K562 (cell line): ENCODE data around the gene TMEM95. TPM values are rescaled to one million over a fixed set of nuclear protein-coding genes. Genes with fewer than 3 reads are reported as not detected.
"Not testable (repeated sequence)": the region's sequence is repeated elsewhere in the genome, so short reads cannot be mapped to it uniquely, and the experiment has no call there.

Source experiments
- ATAC-seq: fragments of 200-7000 bp; cut with Tn5 transposase; 3 replicates; pipeline ENCODE4 v1.9.1; 2020; ENCODE audit warnings: moderate library complexity
- BruUV-seq: library from RNA; stranded (reverse); fragments of 400-500 nt; replicated peaks from 2 replicates; lab custom pipeline; 2021; lab: Mats Ljungman, UMichigan
- CTCF ChIA-PET: fragments of 300-600 bp; formaldehyde crosslinking; extraction: SDS; loops from one replicate; lab custom pipeline; 2021; ENCODE audit warnings: low intra/inter-chr PET ratio; lab: Yijun Ruan, JAX
- POLR2A ChIA-PET: fragments of 300-600, 350-650 bp; sonication (Branson Sonifier 250); formaldehyde crosslinking; extraction: SDS; loops from one replicate; lab custom pipeline; 2021; ENCODE audit warnings: antibody characterized with exemption, inconsistent platforms; lab: Yijun Ruan, JAX
- DNase-seq, 4 experiments: peaks; one replicate each; pipeline versions ENCODE4 v3.0.0 to v3.0.0-alpha.2; 2011 to 2018; ENCODE audit warnings: low spot score in 3 of 4, mixed read lengths in 3 of 4; ENCODE audit errors: extremely low read depth in 1 of 4
- FAIRE-seq: peaks from 2 replicates; lab custom pipeline; 2011; peaks lifted over from hg19 to GRCh38; lab: Jason Lieb, UNC
- H2AFZ ChIP-seq: 2 replicates; pipeline ENCODE4 v1.6.0; 2011; ENCODE audit warnings: low read depth, low read length, control low read depth, inconsistent platforms
- H3K27ac ChIP-seq: fragments of 200-600 bp; 3 replicates; pipeline ENCODE4 v1.8.0; 2011; ENCODE audit warnings: low read depth, mild to moderate bottlenecking, control low read depth, inconsistent platforms, low read length, moderate library complexity, mixed read lengths; ENCODE audit errors: extremely low read depth
- H3K27me3 ChIP-seq, 2 experiments: fragments of 300-600 bp in 1 of 2; 2 replicates in 1 of 2; 3 replicates in 1 of 2; pipeline versions ENCODE4 v1.6.0 to v1.8.0; 2011; ENCODE audit warnings: inconsistent platforms in 2 of 2, low read length in 2 of 2, mild to moderate bottlenecking in 1 of 2, mixed read lengths in 1 of 2, moderate library complexity in 1 of 2; ENCODE audit not compliant: control insufficient read depth in 2 of 2, insufficient read depth in 2 of 2
- H3K36me3 ChIP-seq: fragments of 300-600 bp; 3 replicates; pipeline ENCODE4 v1.8.0; 2011; ENCODE audit warnings: mild to moderate bottlenecking, low read length, inconsistent platforms; ENCODE audit not compliant: control insufficient read depth, insufficient read depth
- H3K4me1 ChIP-seq, 2 experiments: fragments of 200-600 bp in 1 of 2; replicated peaks in 1 of 2; 2 replicates in 1 of 2; 3 replicates in 1 of 2; pipeline versions ENCODE4 v1.5.1 to v1.8.0; 2011; ENCODE audit warnings: inconsistent platforms in 2 of 2, low read length in 2 of 2, mild to moderate bottlenecking in 1 of 2, mixed read lengths in 1 of 2, moderate library complexity in 1 of 2; ENCODE audit not compliant: control insufficient read depth in 2 of 2, insufficient read depth in 2 of 2
- H3K4me2 ChIP-seq: 2 replicates; pipeline ENCODE4 v1.6.1; 2011; ENCODE audit warnings: low read length, control low read depth, inconsistent platforms, mixed read lengths; ENCODE audit not compliant: insufficient read depth
- H3K4me3 ChIP-seq: fragments of 200-600 bp; sonication (generic), shearing (Covaris generic); 2 replicates; pipeline ENCODE4 v1.5.1; 2016; ENCODE audit warnings: control low read depth, inconsistent platforms
- H3K79me2 ChIP-seq: fragments of 200-600 bp; 3 replicates; pipeline ENCODE4 v1.8.0; 2011; ENCODE audit warnings: low read length, inconsistent platforms; ENCODE audit not compliant: control insufficient read depth, insufficient read depth
- H3K9ac ChIP-seq, 2 experiments: 2 replicates each; pipeline versions ENCODE4 v1.6.0 to v1.6.1; 2011; ENCODE audit warnings: low read depth in 2 of 2, low read length in 2 of 2, control low read depth in 1 of 2, inconsistent platforms in 1 of 2, mild to moderate bottlenecking in 1 of 2, mixed read lengths in 1 of 2; ENCODE audit not compliant: insufficient read depth in 1 of 2
- H3K9me1 ChIP-seq: one replicate; pipeline ENCODE4 v1.6.0; 2011; ENCODE audit warnings: inconsistent platforms, mild to moderate bottlenecking, low read length, moderate library complexity; ENCODE audit not compliant: control insufficient read depth, insufficient read depth
- H3K9me3 ChIP-seq: replicated peaks from 2 replicates; pipeline ENCODE4 v1.5.1; 2011; ENCODE audit warnings: low read depth, low read length, inconsistent platforms; ENCODE audit not compliant: control insufficient read depth, insufficient read depth
- H4K20me1 ChIP-seq: replicated peaks from 2 replicates; pipeline ENCODE4 v1.6.1; 2011; ENCODE audit warnings: low read length, inconsistent platforms, mixed read lengths; ENCODE audit not compliant: control insufficient read depth, insufficient read depth
- ADNP ChIP-seq: fragments of 200-800 bp; sonication (Bioruptor generic); IDR thresholded peaks from 2 replicates; pipeline ENCODE4 v1.6.1; 2016; ENCODE audit warnings: missing genetic modification characterization, missing compliant biosample characterization
- CTBP1 ChIP-seq: fragments of 450-650 bp; IDR thresholded peaks from 2 replicates; pipeline ENCODE4 v1.6.1; 2016; ENCODE audit warnings: borderline replicate concordance
- E2F3 ChIP-seq: fragments of 250-450 bp; sonication (Bioruptor Pico); IDR thresholded peaks from 2 replicates; pipeline ENCODE4 v1.4.0; 2020; ENCODE audit warnings: mild to moderate bottlenecking
- HMG20A ChIP-seq: fragments of 450-650 bp; formaldehyde crosslinking; conservative IDR thresholded peaks from 2 replicates; pipeline ENCODE4 v1.4.0; 2020; ENCODE audit warnings: mild to moderate bottlenecking, mixed read lengths
- PHTF2 ChIP-seq: fragments of 250-450 bp; sonication (Bioruptor Pico); IDR thresholded peaks from 2 replicates; pipeline ENCODE4 v1.5.0; 2021; ENCODE audit warnings: mild to moderate bottlenecking
- PRMT5 ChIP-seq: sonication (generic); formaldehyde crosslinking; IDR thresholded peaks from 2 replicates; pipeline ENCODE4 v1.5.0; 2020; ENCODE audit warnings: missing genetic modification reagents
- SIX5 ChIP-seq, 2 experiments: IDR thresholded peaks; 2 replicates each; pipeline ENCODE4 v1.6.1; 2011; ENCODE audit warnings: low read length in 2 of 2, borderline replicate concordance in 1 of 2, low read depth in 1 of 2, mild to moderate bottlenecking in 1 of 2, moderate library complexity in 1 of 2; ENCODE audit not compliant: insufficient read depth in 1 of 2
- SRF ChIP-seq, 2 experiments: fragments of 250-450, 450-650 bp in 1 of 2; sonication (Bioruptor Pico) in 1 of 2; sonication (generic) in 1 of 2; formaldehyde crosslinking; IDR thresholded peaks; 2 replicates each; pipeline versions ENCODE4 v1.5.0 to v1.5.1; 2020 to 2022; ENCODE audit warnings: mild to moderate bottlenecking in 1 of 2, missing genetic modification reagents in 1 of 2
- SUPT5H ChIP-seq: fragments of 450-650 bp; IDR thresholded peaks from 2 replicates; pipeline ENCODE4 v1.6.1; 2016
- TCF3 ChIP-seq: sonication (generic); formaldehyde crosslinking; IDR thresholded peaks from 2 replicates; pipeline ENCODE4 v1.4.0; 2020; ENCODE audit warnings: mild to moderate bottlenecking, missing genetic modification reagents
- THAP12 ChIP-seq: fragments of 250-450 bp; sonication (Bioruptor Pico); IDR thresholded peaks from 2 replicates; pipeline ENCODE4 v1.9.0; 2021; ENCODE audit warnings: mild to moderate bottlenecking, inconsistent platforms
- ZNF3 ChIP-seq: fragments of 250-450 bp; sonication (Bioruptor Pico); IDR thresholded peaks from 2 replicates; pipeline ENCODE4 v1.5.0; 2021; ENCODE audit warnings: mild to moderate bottlenecking, moderate library complexity
- ZNF584 ChIP-seq: fragments of 200-800 bp; sonication (Bioruptor generic); IDR thresholded peaks from 2 replicates; pipeline ENCODE4 v1.6.1; 2016; ENCODE audit warnings: low read depth, mild to moderate bottlenecking, missing genetic modification characterization, missing compliant biosample characterization
- ZNF764 ChIP-seq: fragments of 250-450 bp; sonication (Bioruptor Pico); IDR thresholded peaks from 2 replicates; pipeline ENCODE4 v1.4.0; 2020; ENCODE audit warnings: low read depth, mild to moderate bottlenecking, moderate library complexity
- WGBS: fragments of 100-300 bp; shearing (Covaris generic); methylation state at CpG from one replicate; pipeline ENCODE4 v1.1.6; 2016; ENCODE audit warnings: low coverage, mixed read lengths; ENCODE audit not compliant: insufficient coverage; ENCODE audit errors: missing lambda C conversion rate; 5-methylcytosine and 5-hydroxymethylcytosine counted together
- in situ Hi-C: fragments of 300-500 bp; cut with MboI; formaldehyde crosslinking; loops from 4 replicates; pipeline ENCODE4 v1.15.0; 2018; ENCODE audit warnings: inconsistent platforms, mixed read lengths
- intact Hi-C: fragments of 100-400 bp; cut with micrococcal nuclease; formaldehyde crosslinking; loops from 2 replicates; pipeline ENCODE4 v1.14.2; 2022
- polyA plus RNA-seq, 8 experiments: library from polyadenylated mRNA; depleted of rRNA in 4 of 8; stranded (reverse) in 5 of 8; unstranded in 3 of 8; fragments of >200 nt; fragmentation: Nextera tagmentation in 2 of 8; fragmentation: Illumina TruSeq in 1 of 8; extraction: Ambion mirVana in 2 of 8; extraction: Trizol in 1 of 8; gene quantifications; 2 replicates each; pipeline versions ENCODE4 v1.2.1 to v1.2.3, GENCODE V29; 2011 to 2014; ENCODE audit warnings: inconsistent platforms in 1 of 8, missing spikeins in 1 of 8
- total RNA-seq, 7 experiments: library from RNA; depleted of rRNA in 6 of 7; stranded (reverse); fragments of >200 nt in 6 of 7; fragmentation: Illumina TruSeq in 2 of 7; extraction: Trizol in 2 of 7; gene quantifications; 2 replicates each; pipeline versions ENCODE4 v1.2.1 to v1.2.3, GENCODE V29; 2011 to 2021; ENCODE audit warnings: low replicate concordance in 1 of 7

Gene TMEM95
- total and polyA plus RNA-seq, 9 of the 15 experiments (the other 6 are each of a cell fraction or from before 2014, with no cell fraction given) = not detected

GRCh38 chr17:7334938-7335538, 19.9 kb upstream of the TMEM95 start:
- ATAC-seq (no peak), FAIRE-seq (no peak), DNase-seq (no peak)
- no peak overlapping the region for H3K27ac ChIP-seq
- H2AFZ ChIP-seq = no peak overlapping the region
- BruUV-seq = no TSS peak
- in situ Hi-C loops = loop anchor here (10.0 kb wide), 1 partner anchor 290 kb away; the partner anchor contains the start of gene SLC16A11
- no peaks in the 10 kb centered on the region for H4K20me1 ChIP-seq
- no peaks in the 10 kb centered on the region for H3K9me1 ChIP-seq
- H3K4me1 ChIP-seq = peaks cover 15 to 36% of the 10 kb centered on the region in 2 experiments
- WGBS = 71% methylated on average over 3 of the region's 3 CpGs
- CTCF ChIA-PET = no interaction called here
- no peak for TF ChIP-seq ADNP (tag)
- TF ChIP-seq CTBP1 = no peak
- no peak for TF ChIP-seq SUPT5H
- no peak for TF ChIP-seq SIX5 (IDR thresholded peaks at IDR 0.05; ENCODE audit: borderline replicate concordance in 1 of 2, insufficient read depth in 1 of 2, low read depth in 1 of 2, low read length in 2 of 2)
- no peak for TF ChIP-seq ZNF3
- TF ChIP-seq ZNF764 (CRISPR knock-in tag) = no peak
- TF ChIP-seq TCF3 (CRISPR knock-in tag) = no peak
- no peak for TF ChIP-seq PHTF2 (CRISPR knock-in tag)
- TF ChIP-seq E2F3 = no peak
- no peak for TF ChIP-seq THAP12 (CRISPR knock-in tag)
- TF ChIP-seq ZNF584 = no peak
- TF ChIP-seq PRMT5 (CRISPR knock-in tag) = no peak
- TF ChIP-seq HMG20A (CRISPR knock-in tag) = no peak
- no peak for TF ChIP-seq SRF (CRISPR knock-in tag; IDR thresholded peaks at IDR 0.05)
- no peaks in the 10 kb centered on the region for H3K27me3 ChIP-seq
- no peak overlapping the region for H3K4me3 ChIP-seq
- POLR2A ChIA-PET = interaction anchor here (0.7 to 2.8 kb wide), 3 partner anchors 9 to 21 kb away, joined by 3 to 15 read pairs (median 3); no protein-coding TSS in a partner anchor
- no peaks in the 10 kb centered on the region for H3K9me3 ChIP-seq
- no peaks in the 10 kb centered on the region for H3K79me2 ChIP-seq
- H3K36me3 ChIP-seq = no peaks in the 10 kb centered on the region
- H3K9ac ChIP-seq = peak overlapping the region in 1 of 2 experiments; percentile 76; a peak in 1 of 4 replicates
- intact Hi-C loops = no loop called here
- H3K4me2 ChIP-seq = no peak overlapping the region

GRCh38 chr17:7335765-7336164, 19.2 kb upstream of the TMEM95 start:
- H3K4me2 ChIP-seq = peak overlapping the region; percentile 55; the same call in 1 of the 2 replicates
- CTCF ChIA-PET, H3K27ac ChIP-seq, intact Hi-C loops, H2AFZ ChIP-seq, H3K36me3 ChIP-seq, DNase-seq, H3K9me3 ChIP-seq, H4K20me1 ChIP-seq, H3K9me1 ChIP-seq, BruUV-seq, H3K4me3 ChIP-seq, H3K27me3 ChIP-seq, H3K9ac ChIP-seq, ATAC-seq, FAIRE-seq, H3K79me2 ChIP-seq: not testable (repeated sequence)
- POLR2A ChIA-PET = interaction anchor here (0.9 to 2.8 kb wide), 6 partner anchors 8 to 115 kb away, joined by 3 to 15 read pairs (median 3); no protein-coding TSS in a partner anchor
- in situ Hi-C loops = loop anchor here (10.0 kb wide), 1 partner anchor 291 kb away; the partner anchor contains the start of gene SLC16A11
- WGBS = 65% methylated on average over 11 of the region's 13 CpGs
- H3K4me1 ChIP-seq = peaks cover 11 to 29% of the 10 kb centered on the region in 2 experiments
